HG03439 (cell line): ENCODE results near the gene RAB18.
"Not testable (repeated sequence)": the region's sequence is repeated elsewhere in the genome, so short reads cannot be mapped to it uniquely, and the experiment has no call there.

ENCODE experiments used
- ATAC-seq: cut with Tn5 transposase; IDR thresholded peaks from one replicate; pipeline ENCODE4 v1.9.1; 2021; ENCODE audit warnings: mild to moderate bottlenecking, moderate library complexity; ENCODE audit not compliant: unreplicated experiment

The RAB18 gene

DNA sequence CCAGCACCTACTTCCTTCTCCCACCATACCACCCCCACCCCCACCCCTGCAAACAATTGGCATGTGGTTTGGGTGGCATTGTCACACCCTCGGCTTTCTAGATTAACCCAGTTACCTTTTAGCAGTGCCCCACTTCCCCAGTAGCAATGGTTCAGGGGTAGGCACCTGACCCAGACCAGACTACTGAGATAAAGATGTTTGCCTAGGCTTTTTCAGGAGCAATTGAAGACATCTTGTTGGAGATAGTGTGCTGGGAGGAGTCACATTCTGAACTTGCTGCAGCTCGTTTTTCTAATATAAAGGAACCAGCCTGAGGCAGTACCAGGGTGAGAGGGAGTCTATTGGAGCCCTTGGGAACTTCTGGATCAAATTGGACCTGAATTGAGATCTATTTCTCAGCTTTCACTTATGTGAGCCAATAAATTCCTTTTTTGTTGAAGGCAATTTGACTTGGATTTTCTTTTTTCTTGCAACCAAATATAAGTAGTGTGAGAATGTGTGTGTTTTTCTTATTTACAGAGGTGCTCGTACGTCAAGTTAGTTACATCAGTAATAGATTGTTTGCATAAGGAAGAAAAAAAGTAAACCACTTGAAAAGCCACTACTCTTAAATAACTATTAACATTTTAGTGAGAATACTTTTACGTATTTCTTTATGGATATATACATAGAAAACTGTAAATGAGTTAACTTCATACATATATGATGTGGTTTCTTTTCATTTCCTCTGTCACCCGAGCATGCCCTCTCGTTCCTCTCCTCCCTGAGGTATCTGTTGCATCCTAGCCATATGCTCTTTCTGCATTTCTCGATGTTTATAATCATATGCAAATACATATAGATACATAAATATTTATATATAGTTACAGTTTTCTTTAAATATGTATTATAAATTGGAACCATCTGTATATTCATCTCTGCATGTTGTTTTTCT is 38.0 kb downstream of the RAB18 start:
- ATAC-seq, result no peak

DNA sequence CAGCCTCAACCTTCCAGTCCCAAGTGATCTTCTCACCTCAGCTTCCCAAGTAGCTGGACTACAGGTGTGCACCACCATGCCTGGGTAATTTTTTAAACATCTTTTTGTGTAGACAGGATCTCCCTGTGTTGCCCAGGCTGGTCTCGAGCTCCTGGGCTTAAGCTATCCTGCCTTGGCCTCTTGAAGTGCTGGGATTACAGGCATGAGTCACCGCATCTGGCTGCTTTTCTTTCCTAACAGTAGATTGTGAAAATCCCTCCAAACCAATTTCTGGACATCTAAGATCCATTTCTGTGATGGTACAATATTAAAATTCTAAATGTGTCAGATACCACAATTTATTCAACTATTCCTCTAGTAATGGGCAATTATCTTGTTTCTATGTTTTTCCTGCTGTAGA is 38.7 kb downstream of the RAB18 start:
- no peak for ATAC-seq

DNA sequence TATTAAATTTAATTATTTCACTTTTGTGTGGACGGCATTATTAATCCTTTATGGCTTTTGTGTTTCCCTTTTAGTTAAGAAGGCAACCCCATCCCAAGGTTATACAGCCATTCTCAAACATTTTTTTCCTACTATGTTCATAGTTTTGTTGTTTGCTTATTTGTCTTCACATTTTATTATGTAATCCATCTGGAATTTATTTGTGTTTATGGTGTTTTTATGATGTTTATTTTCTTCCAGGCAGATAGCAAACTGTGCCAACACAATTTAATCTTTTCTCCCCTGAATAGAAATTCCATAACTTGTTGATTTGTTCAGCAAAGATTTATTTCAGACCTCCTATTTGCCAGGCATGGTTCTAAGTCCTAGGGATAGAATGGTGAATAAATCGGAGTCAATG is 42.9 kb downstream of the RAB18 start:
- ATAC-seq, result no peak

DNA sequence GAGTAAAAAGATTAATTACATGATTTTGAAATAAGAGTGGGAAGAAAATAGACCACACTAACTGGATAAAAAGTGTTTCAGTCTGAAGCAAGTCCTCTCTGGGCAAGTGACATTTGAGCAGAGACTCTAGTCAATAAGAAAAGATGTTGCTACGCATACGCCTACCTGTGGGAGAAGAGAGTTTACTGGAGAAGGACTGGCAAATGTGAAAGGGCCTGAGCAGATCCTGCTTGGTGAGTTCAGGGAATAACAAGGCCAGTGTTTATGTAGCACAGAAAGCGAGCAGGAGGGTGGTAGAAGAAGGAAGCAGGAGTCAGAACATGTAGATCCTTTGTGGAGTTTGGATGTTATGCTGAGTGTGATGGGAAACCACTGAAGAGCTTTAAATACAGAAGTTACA is 43.4 kb downstream of the RAB18 start:
- ATAC-seq, result no peak

DNA sequence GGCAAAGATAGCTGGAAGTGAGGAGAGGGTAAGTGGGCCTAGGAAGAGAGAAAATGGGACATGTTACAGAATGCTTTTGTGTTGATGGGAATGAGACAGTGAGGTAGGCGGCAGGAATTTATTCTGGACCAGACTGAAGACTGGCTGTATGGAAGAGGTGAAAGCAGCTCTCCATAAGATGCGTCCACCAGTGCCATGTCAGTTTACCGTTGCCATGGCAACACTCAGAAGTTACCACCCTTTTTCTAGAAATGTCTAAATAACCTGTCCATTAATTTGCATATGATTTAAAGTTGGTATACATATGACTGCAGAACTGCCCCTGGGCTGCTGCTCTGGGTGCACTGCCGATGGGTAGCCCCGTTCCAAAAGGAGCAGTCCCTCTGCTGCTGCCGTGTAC is 46.7 kb downstream of the RAB18 start:
- ATAC-seq, result no peak

DNA sequence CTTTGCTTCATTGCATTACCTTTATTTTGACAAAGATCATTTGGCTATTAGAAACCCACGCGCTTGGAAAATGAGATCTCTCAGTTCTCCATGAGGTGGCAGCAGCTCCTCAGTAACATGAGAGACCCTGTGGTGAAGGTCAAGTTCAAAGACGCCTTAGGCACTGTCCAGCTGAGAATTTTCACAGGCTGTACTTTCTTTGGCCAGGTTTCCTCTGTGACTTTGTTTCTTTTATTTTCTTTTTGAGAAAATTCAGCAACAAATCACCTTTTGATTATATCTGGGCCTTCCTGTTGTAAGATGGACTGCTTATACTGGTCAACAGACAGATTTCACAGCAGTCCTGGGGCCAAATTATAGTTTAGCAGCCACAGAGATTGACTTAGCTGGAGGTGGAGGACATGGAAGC is 54.5 kb downstream of the RAB18 start:
- ATAC-seq, result no peak

DNA sequence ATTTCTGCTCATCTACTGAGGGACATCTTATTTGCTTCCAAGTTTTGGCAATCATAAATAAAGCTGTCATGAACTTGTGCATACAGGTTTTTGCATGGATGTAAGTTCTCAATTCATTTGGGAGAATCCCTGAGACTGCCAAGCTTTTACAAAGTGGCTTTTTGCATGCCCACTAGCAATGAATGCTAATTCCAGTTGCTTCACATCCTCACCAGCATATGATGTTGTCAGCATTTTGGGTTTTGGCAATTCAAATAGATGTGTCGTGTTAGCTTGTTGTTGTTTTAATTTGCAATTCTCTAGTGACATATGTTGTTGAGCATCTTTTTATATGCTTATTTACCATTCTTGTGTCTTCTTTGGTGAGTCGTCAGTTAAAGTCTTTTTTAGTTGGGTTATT is 57.2 kb downstream of the RAB18 start:
- ATAC-seq, result no peak

DNA sequence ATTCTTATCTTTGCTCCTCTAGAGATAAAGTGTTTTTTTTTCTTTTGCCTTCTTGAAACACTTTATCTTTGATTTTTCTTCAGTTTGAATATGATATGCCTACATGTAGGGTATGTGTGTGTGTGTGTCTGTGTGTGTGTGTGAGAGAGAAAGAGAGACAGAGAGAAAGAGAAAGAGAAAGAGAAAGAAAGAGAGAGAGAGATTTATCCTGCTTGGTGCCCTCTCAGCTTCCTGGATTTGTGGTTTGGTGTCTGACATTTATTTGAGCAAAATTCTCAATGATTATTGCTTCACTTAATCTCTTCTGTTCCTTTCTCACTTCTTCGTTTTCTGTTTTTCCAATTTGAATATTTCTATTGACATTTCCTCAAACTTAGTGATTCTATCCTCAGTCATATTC is 60.3 kb downstream of the RAB18 start:
- ATAC-seq, result no peak

DNA sequence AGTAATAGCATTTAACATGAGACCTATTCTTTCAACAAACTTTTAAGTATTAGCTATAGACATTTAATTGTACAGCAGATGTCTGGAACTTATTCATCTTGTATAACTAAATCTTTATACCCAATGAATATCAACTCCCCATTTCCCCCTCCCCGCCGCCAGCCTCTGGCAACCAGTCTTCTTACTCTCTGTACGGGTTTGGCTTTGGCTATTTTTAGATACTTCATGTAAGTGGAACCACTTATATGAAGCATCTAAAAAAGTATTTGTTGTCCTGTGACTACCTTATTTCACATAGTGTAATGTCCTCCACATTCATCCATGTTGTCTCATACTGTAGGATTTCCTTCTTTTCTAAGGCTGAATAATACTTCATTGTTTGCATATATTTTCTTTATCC is 60.8 kb downstream of the RAB18 start:
- ATAC-seq, result no peak

DNA sequence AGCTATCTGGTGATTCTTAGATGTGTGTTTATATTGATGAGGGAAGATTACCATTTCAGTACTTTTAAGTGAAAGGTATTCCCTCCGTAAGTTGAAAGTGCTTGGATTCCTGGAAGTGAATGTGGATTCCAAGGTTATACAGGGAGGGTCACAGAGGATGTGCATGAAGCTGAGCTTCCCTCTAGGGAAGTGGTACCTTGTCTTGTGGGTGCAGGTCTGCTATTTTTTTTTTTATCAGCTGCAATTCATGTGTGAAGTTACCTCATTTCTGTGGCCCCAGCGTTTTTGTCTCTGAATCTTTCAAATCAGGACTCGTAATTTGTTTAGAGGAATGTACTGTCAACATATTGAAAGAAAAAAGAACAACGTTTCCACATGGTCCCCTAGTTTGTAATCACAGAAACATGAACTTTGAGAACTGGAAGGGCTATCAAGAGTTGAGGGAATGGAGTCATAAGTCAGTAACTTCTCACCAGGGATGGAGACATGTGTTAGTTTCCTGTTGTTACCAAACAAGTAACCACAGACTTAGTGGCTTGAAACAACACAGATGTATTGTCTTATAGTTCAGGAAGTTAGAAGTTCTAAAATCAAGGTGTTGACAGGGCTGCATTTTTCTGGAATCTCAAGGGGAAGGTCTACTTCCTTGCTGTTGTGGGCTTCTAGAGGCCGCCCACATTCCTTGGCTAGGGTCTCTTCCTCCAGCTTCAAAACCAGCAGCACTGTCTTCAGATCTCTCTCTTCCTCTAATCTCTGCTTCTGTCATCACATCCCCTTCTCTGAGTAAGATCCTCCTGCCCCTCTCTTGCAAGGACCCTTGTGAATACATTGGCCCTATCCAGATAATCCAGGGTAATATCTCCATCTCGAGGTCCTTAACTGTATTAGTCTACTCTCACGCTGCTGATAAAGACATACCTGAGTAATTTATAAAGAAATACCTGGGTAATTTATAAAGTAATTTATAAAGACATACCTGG is 64.4 kb downstream of the RAB18 start:
- ATAC-seq, result no peak

DNA sequence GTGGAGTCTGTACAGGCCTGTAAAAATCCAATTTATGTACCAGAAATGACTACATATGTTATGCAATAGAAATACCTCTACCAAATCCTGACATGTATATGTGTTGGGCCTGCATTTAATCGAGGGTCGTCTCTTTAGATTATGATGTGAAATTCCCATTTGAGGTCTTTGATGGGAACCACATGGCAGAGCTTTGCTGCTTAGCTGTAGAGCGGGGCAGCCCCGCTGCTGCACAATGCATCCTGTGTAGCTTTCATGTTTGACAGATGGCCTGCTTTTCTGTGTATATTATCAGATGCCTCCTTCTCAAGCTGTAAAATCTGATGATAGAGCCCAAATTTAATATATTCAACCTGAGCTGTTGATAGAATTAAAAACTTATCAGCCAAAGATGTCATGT is 65.8 kb downstream of the RAB18 start:
- ATAC-seq, result no peak

DNA sequence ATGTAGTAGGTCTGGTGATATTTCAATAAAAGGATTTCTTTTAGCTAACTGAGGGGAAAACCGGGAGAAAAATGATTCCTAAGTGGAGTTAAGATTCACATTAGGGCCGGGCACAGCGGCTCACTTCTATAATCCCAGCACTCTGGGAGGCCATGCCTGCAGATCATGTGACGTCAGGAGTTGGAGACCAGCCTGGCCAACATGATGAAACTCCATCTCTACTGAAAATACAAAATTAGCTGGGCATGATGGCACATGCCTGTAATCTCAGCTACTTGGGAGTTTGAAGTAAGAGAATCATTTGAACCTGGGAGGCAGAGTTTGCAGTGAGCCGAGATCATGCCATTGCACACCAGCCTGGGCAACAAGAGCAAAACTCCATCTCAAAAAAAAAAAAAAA is 72.9 kb downstream of the RAB18 start:
- not testable (repeated sequence) for ATAC-seq

DNA sequence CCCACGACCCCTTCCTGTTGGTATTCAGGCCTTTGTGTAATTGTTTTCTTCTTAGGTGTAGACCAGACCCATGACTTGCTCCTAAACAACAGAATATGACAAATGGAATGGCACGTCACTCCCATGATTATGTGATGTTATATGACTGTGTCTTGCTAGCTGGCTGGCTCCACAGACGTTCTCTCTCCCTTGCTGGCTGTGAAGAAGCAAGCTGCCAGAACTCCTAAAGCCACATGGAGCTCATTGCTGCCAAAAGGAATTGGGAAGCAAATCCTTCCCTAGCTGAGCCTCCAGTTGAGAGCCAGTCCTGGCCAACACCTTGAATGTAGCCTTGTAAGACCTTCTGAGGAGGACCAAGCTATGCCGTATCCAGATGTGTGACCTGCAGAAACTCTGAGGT is 74.2 kb downstream of the RAB18 start:
- ATAC-seq, result no peak

DNA sequence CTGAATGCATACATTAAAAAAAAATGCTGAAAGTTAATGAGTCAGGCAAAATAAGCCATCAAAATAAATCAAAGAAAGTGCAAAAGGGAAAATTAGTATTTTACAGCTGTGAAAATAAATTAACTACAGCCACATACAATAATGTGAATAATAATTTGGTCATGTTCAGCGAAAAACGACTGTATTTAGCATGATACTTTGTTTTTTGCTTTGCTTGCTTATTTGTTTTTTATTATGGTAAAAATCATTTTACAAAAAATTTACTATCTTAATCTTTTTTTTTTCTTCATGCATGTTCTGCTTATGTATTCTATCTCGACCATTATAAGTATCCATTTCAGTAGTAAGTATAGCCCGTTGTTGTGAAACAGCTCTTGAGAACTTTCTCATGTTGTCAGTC is 77.1 kb downstream of the RAB18 start:
- no peak for ATAC-seq

DNA sequence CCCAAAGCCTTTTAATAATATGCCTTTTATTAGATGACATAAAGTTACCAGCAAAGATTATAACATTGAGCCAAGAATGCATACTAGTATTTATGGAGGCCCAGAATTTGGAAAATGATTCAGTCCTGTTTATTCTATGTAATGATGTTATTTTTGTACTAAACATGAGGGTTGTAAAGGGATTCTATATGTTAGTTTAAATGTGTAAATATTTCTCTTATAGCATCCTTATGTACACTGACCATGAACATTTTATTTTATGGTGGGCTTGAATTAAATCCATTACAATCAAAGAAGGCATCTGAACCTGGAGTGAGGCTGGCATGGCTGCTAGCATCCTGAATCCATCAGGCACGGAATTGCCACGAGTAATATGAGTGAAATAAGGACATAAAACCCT is 80.2 kb downstream of the RAB18 start:
- no peak for ATAC-seq
